MM.1S (cell line): ENCODE measurements around the gene CCDC85B.

ENCODE experiments used
- CTCF ChIP-seq: fragments of 300-600 bp; sonication (generic); IDR thresholded peaks from 2 replicates; pipeline ENCODE4 v1.5.1; 2016; ENCODE audit warnings: antibody characterized with exemption, low read length, mixed read lengths
- EZH2 ChIP-seq: fragments of 300-600 bp; sonication (generic); optimal IDR thresholded peaks from 2 replicates; pipeline ENCODE3; 2017; ENCODE audit warnings: low read depth, mild to moderate bottlenecking, antibody characterized with exemption, low read length, mixed read lengths
- EZH2phosphoT487 ChIP-seq: fragments of 300-600 bp; sonication (generic); IDR thresholded peaks from 2 replicates; pipeline ENCODE4 v1.6.1; 2018; ENCODE audit warnings: antibody characterized with exemption, low read length

- TF ChIP-seq CTCF (no peak), EZH2 (no peak), EZH2phosphoT487 (no peak)
Observed at GRCh38 chr11:65920372-65920802, 29.9 kb downstream of the CCDC85B start.
